ENCODE data around the gene OBSCN.

The OBSCN gene

GRCh38 chr1:228259368-228259894 is 51.6 kb downstream of the OBSCN start:
- no peak for TF ChIP-seq CTCF (IDR thresholded peaks at IDR 0.05)
- Mint-ChIP-seq H3K4me3 (no peak overlapping the region), H3K4me1 (no peaks in the 10 kb centered on the region), H3K27me3 (ENCODE audit: low read depth, poor library complexity) (no peaks in the 10 kb centered on the region), H3K9me3 (peaks cover 43% of the 10 kb centered on the region), H3K36me3 (ENCODE audit: low read depth) (peaks cover 91% of the 10 kb centered on the region), H3K27ac (no peak overlapping the region)
- DNase-seq, result no peak

- Mint-ChIP-seq H3K36me3 (ENCODE audit: low read depth) (peaks cover 89% of the 10 kb centered on the region), H3K27ac (no peak overlapping the region), H3K27me3 (ENCODE audit: low read depth, poor library complexity) (no peaks in the 10 kb centered on the region), H3K9me3 (peaks cover 38% of the 10 kb centered on the region), H3K4me1 (no peaks in the 10 kb centered on the region), H3K4me3 (no peak overlapping the region)
- DNase-seq, result no peak
- TF ChIP-seq CTCF (IDR thresholded peaks at IDR 0.05), result no peak
Measured at GRCh38 chr1:228259951-228260350, 52.1 kb downstream of the OBSCN start.

- H3K9me3 Mint-ChIP-seq, result peaks cover 26% of the 10 kb centered on the region
- no peak for DNase-seq
- H3K36me3 Mint-ChIP-seq (ENCODE audit: low read depth), result peaks cover 79% of the 10 kb centered on the region
- no peak overlapping the region for H3K27ac Mint-ChIP-seq
- no peaks in the 10 kb centered on the region for H3K4me1 Mint-ChIP-seq
- no peaks in the 10 kb centered on the region for H3K27me3 Mint-ChIP-seq (ENCODE audit: low read depth, poor library complexity)
- TF ChIP-seq CTCF (IDR thresholded peaks at IDR 0.05), result no peak
- H3K4me3 Mint-ChIP-seq, result no peak overlapping the region
Measured at GRCh38 chr1:228261706-228262105, 53.9 kb downstream of the OBSCN start.

GRCh38 chr1:228262475-228262874 is 54.6 kb downstream of the OBSCN start:
- no peak for TF ChIP-seq CTCF (IDR thresholded peaks at IDR 0.05)
- Mint-ChIP-seq H3K27me3 (ENCODE audit: low read depth, poor library complexity) (no peaks in the 10 kb centered on the region), H3K4me3 (no peak overlapping the region), H3K27ac (no peak overlapping the region), H3K9me3 (peaks cover 26% of the 10 kb centered on the region), H3K4me1 (no peaks in the 10 kb centered on the region), H3K36me3 (ENCODE audit: low read depth) (peaks cover 79% of the 10 kb centered on the region)
- DNase-seq, result no peak

GRCh38 chr1:228263636-228264035 is 55.8 kb downstream of the OBSCN start:
- TF ChIP-seq CTCF (IDR thresholded peaks at IDR 0.05), result no peak
- Mint-ChIP-seq H3K9me3 (peaks cover 26% of the 10 kb centered on the region), H3K27me3 (ENCODE audit: low read depth, poor library complexity) (no peaks in the 10 kb centered on the region), H3K4me3 (no peak overlapping the region), H3K27ac (no peak overlapping the region), H3K4me1 (no peaks in the 10 kb centered on the region), H3K36me3 (ENCODE audit: low read depth) (peaks cover 71% of the 10 kb centered on the region)
- DNase-seq, result no peak

GRCh38 chr1:228264090-228264829 is 56.4 kb downstream of the OBSCN start:
- TF ChIP-seq CTCF (IDR thresholded peaks at IDR 0.05), result no peak
- Mint-ChIP-seq H3K36me3 (ENCODE audit: low read depth) (peaks cover 65% of the 10 kb centered on the region), H3K9me3 (peaks cover 26% of the 10 kb centered on the region), H3K27ac (no peak overlapping the region), H3K27me3 (ENCODE audit: low read depth, poor library complexity) (no peaks in the 10 kb centered on the region), H3K4me3 (no peak overlapping the region), H3K4me1 (peaks cover 4% of the 10 kb centered on the region)
- DNase-seq, result no peak
